ENCODE measurements around the gene IL3. TPM values are rescaled to one million over a fixed set of nuclear protein-coding genes. Genes with fewer than 3 reads are reported as not detected.

Gene IL3
- total RNA-seq, 3 donors from 2014 or later (not counting 1 experiment from before 2014, with no cell fraction given) = not detected

DNA sequence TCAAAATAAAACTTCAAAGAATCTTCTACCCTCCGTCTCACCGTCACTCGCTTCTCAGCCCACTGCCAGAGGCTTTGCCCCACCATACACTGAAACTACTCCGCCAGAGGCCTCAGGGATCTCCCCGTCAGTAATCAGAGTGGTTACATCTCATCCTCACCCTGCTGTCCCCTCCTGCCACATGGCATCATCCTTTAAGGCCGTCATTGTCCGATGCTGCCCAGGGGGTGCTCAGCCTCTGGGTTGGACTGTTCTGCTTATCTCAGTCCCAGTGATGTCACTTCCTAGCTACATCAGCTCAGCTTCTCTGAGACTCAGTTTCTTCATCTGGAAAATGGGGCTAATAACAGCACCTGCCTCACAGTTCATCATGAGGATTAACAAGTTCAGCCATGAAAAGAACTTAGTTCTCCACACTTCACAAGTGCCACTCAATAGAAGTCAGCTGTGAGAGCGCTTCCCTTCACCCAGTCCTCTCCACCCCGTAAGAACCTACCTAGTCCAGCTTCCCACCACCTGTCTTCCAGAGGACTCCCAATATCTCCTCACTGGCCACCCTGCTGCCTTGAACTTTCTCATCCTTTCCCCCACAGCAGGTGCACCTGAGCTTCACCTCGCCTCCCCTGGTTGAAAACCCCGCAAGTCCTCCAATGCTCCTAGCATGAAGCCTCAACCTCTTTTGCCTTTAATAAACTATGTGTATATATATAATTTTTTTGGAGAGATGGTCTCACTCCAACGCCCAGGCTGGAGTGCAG is 2.8 kb upstream of the IL3 start:
- Histone ChIP-seq H3K27ac (ENCODE audit: low read length) (no peak overlapping the region), H3K27me3 (ENCODE audit: control insufficient read depth, insufficient read depth, low read length) (no peaks in the 10 kb centered on the region), H3K9me3 (ENCODE audit: control insufficient read depth, insufficient read depth, low read length) (no peaks in the 10 kb centered on the region), H3K4me3 (ENCODE audit: low read length) (no peak overlapping the region), H3K36me3 (ENCODE audit: control insufficient read depth, insufficient read depth, low read length) (no peaks in the 10 kb centered on the region), H3K4me1 (ENCODE audit: control insufficient read depth, insufficient read depth, low read length) (peaks cover 65% of the 10 kb centered on the region)
- intact Hi-C loops (cut with micrococcal nuclease) = loop anchor here (2.0 kb wide), 1 partner anchor 31 kb away; no protein-coding TSS in a partner anchor
- Mint-ChIP-seq H3K4me3 (peak overlapping the region; percentile 50), H3K9me3 (no peaks in the 10 kb centered on the region), H3K4me1 (peaks cover 22 to 53% of the 10 kb centered on the region in 2 donors), H3K27me3 (ENCODE audit: low read depth in 2 of 2) (peaks cover 0 to 9% of the 10 kb centered on the region in 2 donors), H3K36me3 (no peaks in the 10 kb centered on the region), H3K27ac (peak overlapping the region; percentile 19 to 81)
- TF ChIP-seq, protein P1, sequence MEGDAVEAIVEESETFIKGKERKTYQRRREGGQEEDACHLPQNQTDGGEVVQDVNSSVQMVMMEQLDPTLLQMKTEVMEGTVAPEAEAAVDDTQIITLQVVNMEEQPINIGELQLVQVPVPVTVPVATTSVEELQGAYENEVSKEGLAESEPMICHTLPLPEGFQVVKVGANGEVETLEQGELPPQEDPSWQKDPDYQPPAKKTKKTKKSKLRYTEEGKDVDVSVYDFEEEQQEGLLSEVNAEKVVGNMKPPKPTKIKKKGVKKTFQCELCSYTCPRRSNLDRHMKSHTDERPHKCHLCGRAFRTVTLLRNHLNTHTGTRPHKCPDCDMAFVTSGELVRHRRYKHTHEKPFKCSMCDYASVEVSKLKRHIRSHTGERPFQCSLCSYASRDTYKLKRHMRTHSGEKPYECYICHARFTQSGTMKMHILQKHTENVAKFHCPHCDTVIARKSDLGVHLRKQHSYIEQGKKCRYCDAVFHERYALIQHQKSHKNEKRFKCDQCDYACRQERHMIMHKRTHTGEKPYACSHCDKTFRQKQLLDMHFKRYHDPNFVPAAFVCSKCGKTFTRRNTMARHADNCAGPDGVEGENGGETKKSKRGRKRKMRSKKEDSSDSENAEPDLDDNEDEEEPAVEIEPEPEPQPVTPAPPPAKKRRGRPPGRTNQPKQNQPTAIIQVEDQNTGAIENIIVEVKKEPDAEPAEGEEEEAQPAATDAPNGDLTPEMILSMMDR (IDR thresholded peaks at IDR 0.05) = no peak
- DNase-seq = peak in 1 of 2 donors; percentile 11
- ATAC-seq = no peak
- 88% methylated on average over 11 of the region's 12 CpGs for WGBS (ENCODE audit: insufficient coverage)

DNA sequence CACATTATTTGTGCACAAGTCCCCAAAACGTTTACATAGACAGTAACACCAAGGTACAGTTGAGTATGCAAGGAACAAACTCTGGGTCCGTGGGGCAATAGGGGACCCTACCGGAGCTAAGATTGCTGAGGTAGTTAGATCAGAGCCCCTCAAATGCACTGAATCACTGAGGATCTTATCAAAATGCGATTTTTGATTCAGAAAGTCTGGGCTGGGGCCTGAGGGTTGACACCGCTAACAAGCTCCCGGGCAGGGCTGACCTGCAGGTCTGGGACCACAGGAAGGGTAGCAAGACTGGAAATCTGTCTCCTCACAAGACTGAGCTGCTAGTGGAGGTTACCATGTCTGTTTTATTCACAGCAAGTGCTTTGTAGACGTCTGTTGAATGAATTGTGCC is 1.8 kb upstream of the IL3 start:
- Histone ChIP-seq H3K9me3 (ENCODE audit: control insufficient read depth, insufficient read depth, low read length) (no peaks in the 10 kb centered on the region), H3K4me3 (ENCODE audit: low read length) (no peak overlapping the region), H3K27me3 (ENCODE audit: control insufficient read depth, insufficient read depth, low read length) (no peaks in the 10 kb centered on the region), H3K36me3 (ENCODE audit: control insufficient read depth, insufficient read depth, low read length) (no peaks in the 10 kb centered on the region), H3K4me1 (ENCODE audit: control insufficient read depth, insufficient read depth, low read length) (peaks cover 67% of the 10 kb centered on the region), H3K27ac (ENCODE audit: low read length) (peak overlapping the region; percentile 7)
- peak overlapping the region in 1 of 2 donors; percentile 53 for H3K27ac Mint-ChIP-seq
- peak in 1 of 2 donors; percentile 9 for DNase-seq
- H3K4me1 Mint-ChIP-seq = peaks cover 22 to 52% of the 10 kb centered on the region in 2 donors
- peaks cover 0 to 3% of the 10 kb centered on the region in 2 donors for H3K27me3 Mint-ChIP-seq (ENCODE audit: low read depth in 2 of 2)
- H3K36me3 Mint-ChIP-seq = no peaks in the 10 kb centered on the region
- TF ChIP-seq, protein P1 (IDR thresholded peaks at IDR 0.05) = no peak
- no peak for ATAC-seq
- H3K9me3 Mint-ChIP-seq = no peaks in the 10 kb centered on the region
- H3K4me3 Mint-ChIP-seq = no peak overlapping the region
- intact Hi-C loops (cut with micrococcal nuclease) = no loop called here
- 89% methylated on average over 7 of the region's 7 CpGs for WGBS (ENCODE audit: insufficient coverage)

DNA sequence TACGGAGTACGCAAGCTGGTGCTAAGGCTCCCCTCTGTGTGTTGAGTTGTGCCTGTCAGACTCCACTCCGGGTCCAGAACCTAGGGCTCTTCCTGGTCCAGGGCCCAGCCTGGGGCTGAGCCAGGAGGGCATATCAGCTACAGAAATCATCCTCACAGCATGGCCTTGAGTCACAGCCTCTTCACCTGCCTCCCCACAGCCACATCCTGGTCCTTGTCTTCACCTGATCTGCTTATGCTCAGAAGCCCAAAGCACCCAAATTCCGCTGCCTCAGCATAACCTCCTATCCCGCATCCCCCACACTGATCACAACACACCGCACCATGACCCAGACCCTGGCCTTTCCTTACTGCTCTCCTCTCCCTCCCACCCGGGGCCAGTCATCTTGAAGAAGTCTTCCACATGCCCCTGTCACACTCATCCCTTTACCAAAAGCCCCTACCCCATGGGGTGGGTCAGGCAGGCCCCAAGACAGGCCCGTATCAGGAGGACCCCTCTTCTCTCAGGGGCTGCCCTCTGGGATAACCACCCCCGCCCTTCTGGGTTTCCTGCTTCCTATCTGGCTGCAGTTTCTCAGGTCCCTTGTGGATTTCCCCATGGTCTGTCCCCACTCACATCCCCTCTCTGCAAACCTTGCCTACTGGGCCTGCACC is 1.3 kb upstream of the IL3 start:
- DNase-seq = peak; percentile 14 to 55
- no peak overlapping the region for H3K4me3 Mint-ChIP-seq
- H3K27ac Mint-ChIP-seq = peak overlapping the region in 1 of 2 donors; percentile 53
- WGBS (ENCODE audit: insufficient coverage) = 74% methylated on average over 9 of the region's 9 CpGs
- Histone ChIP-seq H3K36me3 (ENCODE audit: control insufficient read depth, insufficient read depth, low read length) (no peaks in the 10 kb centered on the region), H3K4me1 (ENCODE audit: control insufficient read depth, insufficient read depth, low read length) (peaks cover 63% of the 10 kb centered on the region), H3K4me3 (ENCODE audit: low read length) (no peak overlapping the region), H3K27me3 (ENCODE audit: control insufficient read depth, insufficient read depth, low read length) (no peaks in the 10 kb centered on the region), H3K27ac (ENCODE audit: low read length) (no peak overlapping the region), H3K9me3 (ENCODE audit: control insufficient read depth, insufficient read depth, low read length) (no peaks in the 10 kb centered on the region)
- intact Hi-C loops (cut with micrococcal nuclease) = no loop called here
- no peak for ATAC-seq
- TF ChIP-seq, protein P1 (IDR thresholded peaks at IDR 0.05) = no peak
- peaks cover 0 to 3% of the 10 kb centered on the region in 2 donors for H3K27me3 Mint-ChIP-seq (ENCODE audit: low read depth in 2 of 2)
- no peaks in the 10 kb centered on the region for H3K9me3 Mint-ChIP-seq
- H3K36me3 Mint-ChIP-seq = no peaks in the 10 kb centered on the region
- H3K4me1 Mint-ChIP-seq = peaks cover 22 to 55% of the 10 kb centered on the region in 2 donors
